H9 (cell line): ENCODE results near the gene MYO15A. TPM values are rescaled to one million over a fixed set of nuclear protein-coding genes. Genes with fewer than 3 reads are reported as not detected.

ENCODE experiments used
- DNase-seq: peaks from one replicate; pipeline ENCODE4 v3.0.0-alpha.2; 2017
- H2AFZ ChIP-seq: one replicate; pipeline ENCODE4 v1.6.1; 2013; ENCODE audit warnings: mild to moderate bottlenecking, low read length, control low read depth, moderate library complexity
- H2AK5ac ChIP-seq: 2 replicates; pipeline ENCODE4 v1.6.1; 2013; ENCODE audit warnings: low read length, control low read depth, mixed read lengths; ENCODE audit not compliant: insufficient read length
- H2BK120ac ChIP-seq: one replicate; pipeline ENCODE4 v1.6.1; 2013; ENCODE audit warnings: low read depth, mild to moderate bottlenecking, low read length, control low read depth, inconsistent platforms; ENCODE audit not compliant: poor library complexity, severe bottlenecking
- H2BK12ac ChIP-seq: 2 replicates; pipeline ENCODE4 v1.6.1; 2013; ENCODE audit warnings: low read length, control low read depth, mixed read lengths, low read depth; ENCODE audit not compliant: insufficient read length
- H2BK15ac ChIP-seq: 2 replicates; pipeline ENCODE4 v1.6.1; 2013; ENCODE audit warnings: low read depth, low read length, control low read depth
- H2BK20ac ChIP-seq: one replicate; pipeline ENCODE4 v1.6.1; 2013; ENCODE audit warnings: low read depth, mild to moderate bottlenecking, low read length, control low read depth, inconsistent platforms; ENCODE audit not compliant: poor library complexity, severe bottlenecking
- H2BK5ac ChIP-seq: 2 replicates; pipeline ENCODE4 v1.6.1; 2013; ENCODE audit warnings: low read length, control low read depth, mixed read lengths; ENCODE audit not compliant: insufficient read length
- H3K14ac ChIP-seq: 2 replicates; pipeline ENCODE4 v1.6.1; 2013; ENCODE audit warnings: low read length, control low read depth; ENCODE audit not compliant: insufficient read depth
- H3K18ac ChIP-seq: 2 replicates; pipeline ENCODE4 v1.6.1; 2013; ENCODE audit warnings: low read depth, mild to moderate bottlenecking, mixed read lengths, low read length, control low read depth; ENCODE audit not compliant: insufficient read length
- H3K23ac ChIP-seq: 2 replicates; pipeline ENCODE4 v1.6.1; 2013; ENCODE audit warnings: low read length, control low read depth, mixed read lengths, low read depth; ENCODE audit not compliant: insufficient read length
- H3K23me2 ChIP-seq: 2 replicates; pipeline ENCODE4 v1.6.1; 2013; ENCODE audit warnings: low read depth, mild to moderate bottlenecking, mixed read lengths, low read length, control low read depth; ENCODE audit not compliant: insufficient read length, poor library complexity, severe bottlenecking
- H3K27ac ChIP-seq: 2 replicates; pipeline ENCODE4 v1.5.1; 2013; ENCODE audit warnings: low read length, control low read depth, mixed read lengths, low read depth; ENCODE audit not compliant: insufficient read length
- H3K27me3 ChIP-seq: 2 replicates; pipeline ENCODE4 v1.6.1; 2013; ENCODE audit warnings: low read length, control low read depth, inconsistent platforms; ENCODE audit not compliant: insufficient read depth
- H3K4ac ChIP-seq: 2 replicates; pipeline ENCODE4 v1.6.1; 2013; ENCODE audit warnings: low read depth, mild to moderate bottlenecking, control low read depth, inconsistent platforms, low read length, moderate library complexity
- H3K4me1 ChIP-seq: 2 replicates; pipeline ENCODE4 v1.6.1; 2013; ENCODE audit warnings: low read length, control low read depth, inconsistent platforms; ENCODE audit not compliant: insufficient read depth
- H3K4me2 ChIP-seq: 2 replicates; pipeline ENCODE4 v1.6.1; 2013; ENCODE audit warnings: low read length, control low read depth, mixed read lengths; ENCODE audit not compliant: insufficient read length, insufficient read depth
- H3K56ac ChIP-seq: 2 replicates; pipeline ENCODE4 v1.6.1; 2013; ENCODE audit warnings: low read depth, mild to moderate bottlenecking, mixed read lengths, low read length, control low read depth; ENCODE audit not compliant: insufficient read length
- H3K79me1 ChIP-seq: 2 replicates; pipeline ENCODE4 v1.6.1; 2013; ENCODE audit warnings: low read depth, mild to moderate bottlenecking, moderate library complexity, low read length, control low read depth, inconsistent platforms; ENCODE audit not compliant: insufficient read depth, poor library complexity, severe bottlenecking
- H3K79me2 ChIP-seq: 2 replicates; pipeline ENCODE4 v1.6.1; 2013; ENCODE audit warnings: low read length, control low read depth, inconsistent platforms; ENCODE audit not compliant: insufficient read depth
- H3K9ac ChIP-seq: 2 replicates; pipeline ENCODE4 v1.6.1; 2013; ENCODE audit warnings: low read length, control low read depth, mixed read lengths; ENCODE audit not compliant: insufficient read length; ENCODE audit errors: extremely low read depth
- H3K9me3 ChIP-seq: one replicate; pipeline ENCODE4 v1.6.1; 2013; ENCODE audit warnings: low read depth, low read length, inconsistent platforms; ENCODE audit not compliant: control insufficient read depth
- H3T11ph ChIP-seq: one replicate; pipeline ENCODE4 v1.6.1; 2013; ENCODE audit warnings: mild to moderate bottlenecking, low read length, control low read depth, inconsistent platforms
- H4K20me1 ChIP-seq: one replicate; pipeline ENCODE4 v1.6.1; 2013; ENCODE audit not compliant: control insufficient read depth, insufficient read length, insufficient read depth
- H4K5ac ChIP-seq: 2 replicates; pipeline ENCODE4 v1.6.1; 2013; ENCODE audit warnings: low read depth, mild to moderate bottlenecking, mixed read lengths, low read length, control low read depth; ENCODE audit not compliant: insufficient read length
- H4K8ac ChIP-seq: replicated peaks from 2 replicates; pipeline ENCODE4 v1.6.1; 2013; ENCODE audit warnings: low read length, control low read depth, mixed read lengths, low read depth; ENCODE audit not compliant: insufficient read length
- H4K91ac ChIP-seq: 2 replicates; pipeline ENCODE4 v1.6.1; 2013; ENCODE audit warnings: low read depth, mild to moderate bottlenecking, moderate library complexity, mixed read lengths, low read length, control low read depth; ENCODE audit not compliant: insufficient read length
- H3K27ac Mint-ChIP-seq, 3 experiments: 2 replicates in 2 of 3; 3 replicates in 1 of 3; pipeline ENCODE4 v1.8.0; 2020 to 2021; ENCODE audit warnings: mixed read lengths in 3 of 3, mild to moderate bottlenecking in 1 of 3, moderate library complexity in 1 of 3
- H3K27me3 Mint-ChIP-seq: 2 replicates; pipeline ENCODE4 v1.8.0; 2021; ENCODE audit warnings: low read depth, mild to moderate bottlenecking, moderate library complexity, mixed read lengths
- H3K36me3 Mint-ChIP-seq, 3 experiments: 2 replicates in 2 of 3; 3 replicates in 1 of 3; pipeline ENCODE4 v1.8.0; 2020 to 2021; ENCODE audit warnings: low read depth in 3 of 3, mixed read lengths in 3 of 3; ENCODE audit not compliant: insufficient read depth in 1 of 3
- H3K4me1 Mint-ChIP-seq, 2 experiments: 2 replicates each; pipeline ENCODE4 v1.8.0; 2020; ENCODE audit warnings: mixed read lengths in 2 of 2
- H3K4me3 Mint-ChIP-seq, 2 experiments: 2 replicates in 1 of 2; 3 replicates in 1 of 2; pipeline ENCODE4 v1.8.0; 2020 to 2021; ENCODE audit warnings: mild to moderate bottlenecking in 2 of 2, mixed read lengths in 2 of 2, moderate library complexity in 1 of 2
- H3K9me3 Mint-ChIP-seq, 2 experiments: 2 replicates in 1 of 2; 3 replicates in 1 of 2; pipeline ENCODE4 v1.8.0; 2020; ENCODE audit warnings: mild to moderate bottlenecking in 2 of 2, mixed read lengths in 2 of 2, moderate library complexity in 1 of 2
- CTCF ChIP-seq: fragments of 200-600 bp; sonication (generic); conservative IDR thresholded peaks from 3 replicates; pipeline ENCODE4 v1.8.0; 2021; ENCODE audit warnings: antibody characterized with exemption, mild to moderate bottlenecking
- WGBS: extraction: QIAGEN DNeasy Blood & Tissue Kit; methylation state at CpG from one replicate; pipeline ENCODE4 v1.1.7; 2013; ENCODE audit warnings: missing lambda C conversion rate, low lambda C conversion rate, mixed read lengths; ENCODE audit not compliant: insufficient read length; ENCODE audit errors: extremely low coverage; 5-methylcytosine and 5-hydroxymethylcytosine counted together
- total RNA-seq: library from RNA; stranded (reverse); gene quantifications from 2 replicates; pipeline ENCODE4 v1.2.1, GENCODE V29; 2021

MYO15A gene
- total RNA-seq, 1 experiment from 2014 or later: 2.5 TPM

GRCh38 chr17:18116078-18116477 lies 7.5 kb downstream of the MYO15A start:
- Mint-ChIP-seq H3K27ac (peak overlapping the region in 1 of 3 experiments; percentile 27; a peak in 1 of 7 replicates), H3K27me3 (peaks cover 10% of the 10 kb centered on the region), H3K4me3 (no peak overlapping the region), H3K4me1 (peaks cover 6 to 10% of the 10 kb centered on the region in 2 experiments), H3K36me3 (peaks cover 2 to 10% (median 3%) of the 10 kb centered on the region in 3 experiments; a peak in 5 of 7 replicates), H3K9me3 (peaks cover 8 to 14% of the 10 kb centered on the region in 2 experiments)
- no peak overlapping the region for H3K56ac ChIP-seq
- H3K27me3 ChIP-seq: no peaks in the 10 kb centered on the region
- no peak overlapping the region for H2BK12ac ChIP-seq
- H4K5ac ChIP-seq: no peak overlapping the region
- WGBS: no CpG with 5 or more reads among the region's 5 CpGs
- no peaks in the 10 kb centered on the region for H3K79me1 ChIP-seq
- no peak overlapping the region for H3K27ac ChIP-seq
- no peak overlapping the region for H3T11ph ChIP-seq
- DNase-seq: no peak
- H3K9me3 ChIP-seq: no peaks in the 10 kb centered on the region
- no peak overlapping the region for H3K4ac ChIP-seq
- no peak overlapping the region for H3K9ac ChIP-seq
- H2AFZ ChIP-seq: no peak overlapping the region
- no peaks in the 10 kb centered on the region for H3K79me2 ChIP-seq
- TF ChIP-seq CTCF: no peak
- H3K23me2 ChIP-seq: no peaks in the 10 kb centered on the region
- H2BK15ac ChIP-seq: no peak overlapping the region
- H3K4me2 ChIP-seq: no peak overlapping the region
- H3K4me1 ChIP-seq: no peaks in the 10 kb centered on the region
- no peak overlapping the region for H2BK120ac ChIP-seq
- no peaks in the 10 kb centered on the region for H4K20me1 ChIP-seq
- H4K8ac ChIP-seq: no peak overlapping the region
- no peak overlapping the region for H2AK5ac ChIP-seq
- no peak overlapping the region for H3K18ac ChIP-seq
- H2BK5ac ChIP-seq: no peak overlapping the region
- H2BK20ac ChIP-seq: no peak overlapping the region
- no peak overlapping the region for H3K14ac ChIP-seq
- no peak overlapping the region for H4K91ac ChIP-seq
- no peak overlapping the region for H3K23ac ChIP-seq
